HG03175 (cell line): ENCODE measurements around the gene CCDC88C.
"Not testable (repeated sequence)": the region's sequence is repeated elsewhere in the genome, so short reads cannot be mapped to it uniquely, and the experiment has no call there.

ENCODE experiments used
- ATAC-seq: cut with Tn5 transposase; IDR thresholded peaks from one replicate; pipeline ENCODE4 v1.9.1; 2021; ENCODE audit warnings: mild to moderate bottlenecking, moderate library complexity; ENCODE audit not compliant: unreplicated experiment

CCDC88C gene

DNA sequence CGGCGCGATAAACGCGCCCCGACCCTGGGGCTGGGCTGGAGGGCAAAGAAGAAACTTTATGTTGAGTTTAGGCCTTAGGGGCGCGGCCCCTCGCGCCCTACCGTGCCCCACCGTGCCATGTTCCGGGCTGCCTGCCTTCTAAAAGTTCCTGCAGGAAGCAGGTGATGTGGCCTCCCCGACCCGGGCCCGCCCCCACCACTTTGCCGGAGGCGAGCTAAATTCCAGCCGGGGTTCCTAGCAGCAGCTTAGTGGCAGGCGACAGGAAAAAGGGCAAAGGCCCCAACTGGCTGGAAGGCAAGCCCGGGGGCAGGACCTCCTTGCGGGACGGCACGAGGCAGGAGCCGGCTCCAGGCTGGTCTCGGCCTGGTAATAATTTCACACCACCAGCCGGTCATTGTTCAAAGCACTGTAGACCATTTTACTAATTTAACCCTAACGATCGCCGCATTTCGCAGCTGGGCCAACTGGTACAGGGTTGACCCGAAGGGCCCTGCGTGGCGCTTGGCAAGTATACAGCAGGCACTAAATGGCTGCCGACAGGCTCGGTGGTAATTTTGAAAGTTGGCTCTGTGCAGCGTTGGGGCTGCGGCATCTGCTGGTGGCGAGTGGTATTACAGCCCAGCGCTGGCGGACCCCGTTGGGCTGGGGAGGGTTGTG is 895 bp upstream of the CCDC88C start:
- ATAC-seq = no peak

DNA sequence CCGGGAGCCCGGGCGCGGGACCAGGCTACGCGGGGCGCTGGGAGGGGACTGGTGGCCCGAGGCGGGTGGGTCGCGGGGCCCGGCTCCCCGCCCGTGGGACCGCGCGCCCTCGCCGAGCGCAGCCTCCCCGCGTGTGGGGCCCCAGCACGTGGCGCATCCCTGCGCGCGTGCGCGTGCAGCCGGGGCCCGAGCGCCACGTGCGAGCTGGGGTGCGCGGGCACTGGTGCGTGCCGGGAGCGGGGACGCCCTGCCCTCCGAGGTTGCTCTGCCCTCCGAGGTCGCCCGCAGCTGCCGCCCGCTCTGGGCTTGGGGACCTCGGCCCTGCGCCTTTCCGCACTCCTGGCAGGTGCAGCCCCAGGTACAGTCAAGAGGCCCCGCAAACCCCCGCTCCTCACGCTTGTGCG is 365 bp upstream of the CCDC88C start:
- peak; percentile 28 for ATAC-seq

DNA sequence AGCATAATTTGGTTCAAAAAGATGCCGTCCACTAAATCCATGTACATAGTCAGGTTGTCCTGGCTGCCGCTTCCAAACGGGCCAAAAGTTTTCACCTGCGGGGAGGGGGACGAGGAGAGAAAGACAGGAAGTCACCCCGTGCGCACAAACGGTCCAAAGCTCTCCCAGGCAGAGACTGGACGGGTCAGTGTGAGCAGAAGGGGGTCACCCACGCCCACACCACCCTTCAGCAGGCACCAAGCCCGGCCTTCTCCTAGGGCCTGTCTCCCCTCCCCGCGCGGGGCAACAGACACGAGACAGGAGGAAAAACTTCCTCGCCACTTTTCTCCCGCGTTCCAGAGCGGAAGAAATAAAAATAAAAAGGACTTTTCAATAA is 888 bp downstream of the CCDC88C start:
- ATAC-seq = no peak

DNA sequence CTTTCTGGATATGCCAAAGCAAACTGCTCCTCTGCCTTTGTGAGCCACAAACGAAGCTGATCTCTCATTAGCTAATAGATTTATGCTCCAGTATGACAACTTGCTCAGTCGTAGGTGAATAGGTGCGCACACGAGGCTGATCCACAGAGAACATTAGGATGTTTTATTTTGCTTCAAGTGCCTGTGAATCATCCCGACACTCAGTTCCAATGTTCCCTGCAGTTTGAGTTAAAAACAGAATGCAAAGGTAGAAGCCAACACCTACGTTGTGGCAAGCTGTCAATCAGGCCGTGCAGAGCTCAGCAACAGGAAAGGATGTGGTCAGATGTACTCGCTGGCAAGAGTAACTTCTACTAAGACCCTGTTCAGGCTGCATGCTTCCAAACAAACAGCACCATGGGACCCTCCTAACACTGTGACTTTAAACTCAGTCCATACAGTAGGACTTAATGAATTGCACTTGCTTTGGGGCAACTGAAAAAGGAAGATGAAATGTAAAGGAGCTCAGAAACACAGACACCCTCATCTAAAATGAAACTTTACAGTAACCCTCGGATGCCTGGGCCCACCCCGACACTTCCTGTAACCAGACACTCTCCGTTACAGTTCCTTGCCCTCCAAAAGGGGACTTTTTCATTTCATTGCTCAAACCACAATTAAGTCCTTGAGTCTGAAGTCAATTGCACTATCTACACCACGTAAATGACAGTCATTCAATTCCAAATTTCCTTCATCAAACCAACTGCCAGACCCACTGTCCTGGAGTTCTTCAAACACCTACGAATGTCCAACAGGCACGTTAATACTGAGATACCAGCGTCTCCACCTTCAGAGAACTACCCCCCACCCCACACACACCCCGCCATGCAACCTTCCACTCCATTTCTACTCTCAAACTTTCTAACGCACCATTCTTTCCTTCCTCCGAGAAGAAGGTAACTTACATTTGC is 1.6 kb downstream of the CCDC88C start:
- ATAC-seq = peak; percentile 63

DNA sequence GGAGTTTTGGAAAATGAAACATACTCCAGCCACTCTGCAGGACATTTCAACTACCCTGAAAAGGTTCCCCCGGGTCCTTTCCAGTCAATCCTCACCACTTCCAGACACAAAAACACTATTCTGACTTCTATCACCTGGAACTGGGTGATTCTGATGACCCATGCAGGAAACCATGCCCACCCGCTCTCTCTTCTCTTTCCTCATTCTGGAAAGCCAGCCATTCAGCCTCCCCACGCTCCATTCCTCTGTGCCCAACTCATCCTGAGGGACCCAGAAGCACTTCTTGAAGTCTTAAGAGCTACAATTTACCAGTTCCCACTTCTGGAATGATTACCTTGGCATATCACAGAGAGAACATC is 3.2 kb downstream of the CCDC88C start:
- ATAC-seq = no peak

DNA sequence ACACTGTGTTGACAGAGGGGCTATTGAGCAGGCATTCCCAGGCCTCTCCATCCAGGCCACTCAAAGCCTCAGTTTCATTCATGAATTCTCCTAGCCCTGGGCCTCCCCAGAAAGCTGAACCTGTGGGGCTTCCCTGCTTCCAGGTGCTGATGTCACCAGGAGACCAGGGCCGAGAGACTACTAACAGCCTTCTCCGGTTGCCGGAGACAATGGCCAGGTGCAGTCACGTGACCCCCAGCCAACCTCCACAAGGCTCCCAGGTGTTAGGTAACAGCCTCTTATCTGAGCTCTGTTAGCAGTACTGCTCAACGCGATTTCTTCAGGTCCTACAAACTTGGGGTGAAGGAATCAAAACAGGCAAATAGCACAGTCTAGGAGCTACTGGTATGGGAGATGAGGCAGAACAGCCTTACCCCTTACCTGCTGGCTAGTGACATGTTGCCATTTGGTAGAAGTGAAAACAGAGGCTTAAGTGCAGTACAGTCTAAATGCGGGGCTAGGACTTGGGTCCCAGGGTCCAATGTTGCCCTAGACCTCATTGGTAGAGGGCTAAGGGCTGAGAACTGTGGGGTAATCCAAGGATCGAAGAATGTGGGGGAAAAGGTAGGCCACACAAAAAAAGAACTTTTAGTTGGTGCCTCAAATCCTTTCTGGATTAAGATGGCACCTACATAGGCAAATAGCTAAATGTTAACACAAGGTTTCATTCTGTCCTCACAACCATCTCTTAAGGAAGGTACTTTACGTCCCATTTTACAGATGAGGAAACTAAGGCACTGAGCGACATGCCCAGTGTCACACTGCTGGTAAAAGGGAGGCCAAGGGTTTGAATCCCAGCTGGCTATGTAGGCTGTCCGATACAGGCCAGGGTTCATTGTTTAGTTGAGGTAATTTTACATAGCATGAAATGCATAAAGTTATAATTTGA is 3.8 kb downstream of the CCDC88C start:
- ATAC-seq = no peak

DNA sequence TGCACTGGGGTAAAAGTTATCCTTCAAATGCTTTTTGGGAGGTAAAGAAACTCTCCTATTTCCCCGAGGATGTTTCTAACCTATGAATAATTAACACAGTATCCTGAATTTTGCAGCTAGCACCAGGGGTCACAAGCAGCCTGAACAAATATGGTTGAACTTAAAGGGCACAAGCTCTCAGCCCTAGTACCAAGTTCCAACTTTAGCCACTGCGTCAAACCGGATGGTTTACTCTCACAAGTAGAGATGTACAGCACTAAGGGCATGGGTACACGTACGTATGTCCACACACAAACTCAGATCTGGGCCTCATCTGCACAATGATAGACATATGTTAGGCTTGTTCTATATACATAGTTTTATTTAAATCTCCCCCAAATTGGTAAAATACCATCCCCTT is 4.7 kb downstream of the CCDC88C start:
- ATAC-seq = no peak

DNA sequence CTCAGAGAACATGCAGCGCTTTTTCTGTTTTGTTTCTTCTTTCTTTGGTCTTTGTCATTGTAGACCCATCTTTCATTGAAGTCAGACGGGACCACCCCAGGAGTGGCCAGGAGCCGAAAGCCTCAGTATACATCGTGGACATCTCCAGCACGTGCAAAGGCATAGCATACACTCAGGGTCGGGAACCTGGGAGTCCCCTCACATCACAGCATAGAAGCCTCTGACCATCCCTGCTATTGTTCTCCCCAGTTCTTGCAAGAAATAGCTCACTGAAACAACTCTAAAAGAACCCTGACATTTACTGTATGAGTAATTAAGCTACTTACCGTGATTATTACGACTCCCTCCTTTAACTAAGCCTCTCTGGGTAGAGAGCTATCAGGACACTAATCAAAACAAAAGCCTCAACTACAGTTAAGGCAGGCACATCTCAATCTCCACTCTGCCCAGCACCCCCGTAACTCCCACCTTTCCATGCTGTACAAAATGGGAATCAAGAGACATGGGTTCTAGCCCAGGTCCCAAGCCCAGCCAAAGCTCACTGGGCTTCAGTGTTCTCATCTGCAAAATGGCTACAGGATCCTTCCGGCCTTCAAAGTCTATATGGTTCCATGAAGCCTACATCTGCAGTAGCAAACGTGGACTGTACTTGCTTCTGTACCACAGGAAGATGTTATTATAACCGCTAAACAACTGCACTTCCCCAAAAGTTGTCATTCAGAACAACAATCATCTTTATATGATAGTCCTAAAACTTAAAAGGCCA is 6.7 kb downstream of the CCDC88C start:
- no peak for ATAC-seq

DNA sequence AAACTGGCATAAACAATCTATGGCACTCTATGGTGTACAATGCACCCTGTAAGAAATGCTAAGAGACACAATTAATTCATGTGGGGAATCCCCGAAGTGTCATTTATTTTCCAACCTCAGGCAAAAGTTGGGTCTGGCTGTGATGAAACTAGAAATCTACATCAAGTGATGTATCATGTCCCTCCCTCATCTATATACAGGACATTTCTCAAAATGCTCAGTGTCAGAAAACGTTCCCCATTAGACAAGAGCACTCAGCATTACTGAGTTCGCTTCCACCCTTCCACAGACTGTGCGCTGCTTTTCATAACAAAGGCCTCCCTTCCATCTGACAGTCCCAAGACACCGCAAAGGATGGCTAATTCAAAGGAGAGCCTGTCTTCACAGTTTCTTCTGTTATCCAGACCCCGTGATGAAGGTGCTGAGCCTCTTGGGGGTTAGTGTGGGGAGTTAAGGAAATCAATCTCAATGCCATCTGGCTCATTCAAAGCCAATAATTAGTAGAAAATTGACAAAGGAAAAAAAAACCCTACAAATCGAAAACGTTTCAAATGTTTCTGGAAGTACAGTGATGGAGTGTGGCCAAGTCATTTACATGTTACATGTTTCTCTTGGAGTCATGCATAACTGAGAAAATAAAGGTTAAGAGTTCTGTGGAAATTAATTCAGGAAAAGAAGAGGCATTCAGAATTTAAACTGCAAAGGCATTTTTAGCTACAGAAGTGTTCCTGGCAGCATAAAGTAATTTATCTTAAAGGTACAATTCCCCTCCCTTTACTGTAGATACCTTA is 7.5 kb downstream of the CCDC88C start:
- no peak for ATAC-seq

DNA sequence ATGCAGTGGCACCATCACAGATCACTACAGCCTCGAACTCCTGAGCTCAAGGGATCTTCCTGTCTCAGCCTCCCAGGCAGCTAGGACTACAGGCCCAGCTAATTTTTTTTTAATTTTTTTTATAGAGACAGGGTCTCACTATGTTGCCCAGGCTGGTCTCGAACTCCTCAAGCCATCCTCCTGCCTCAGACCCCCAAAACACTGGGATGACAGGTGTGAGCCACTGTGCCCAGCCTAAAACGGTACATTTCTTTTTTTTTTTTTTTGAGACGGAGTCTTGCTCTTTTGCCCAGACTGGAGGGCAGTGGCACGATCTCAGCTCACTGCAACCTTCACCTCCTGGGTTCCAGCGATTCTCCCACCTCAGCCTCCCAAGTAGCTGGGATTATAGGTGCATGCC is 8.4 kb downstream of the CCDC88C start:
- ATAC-seq = not testable (repeated sequence)

DNA sequence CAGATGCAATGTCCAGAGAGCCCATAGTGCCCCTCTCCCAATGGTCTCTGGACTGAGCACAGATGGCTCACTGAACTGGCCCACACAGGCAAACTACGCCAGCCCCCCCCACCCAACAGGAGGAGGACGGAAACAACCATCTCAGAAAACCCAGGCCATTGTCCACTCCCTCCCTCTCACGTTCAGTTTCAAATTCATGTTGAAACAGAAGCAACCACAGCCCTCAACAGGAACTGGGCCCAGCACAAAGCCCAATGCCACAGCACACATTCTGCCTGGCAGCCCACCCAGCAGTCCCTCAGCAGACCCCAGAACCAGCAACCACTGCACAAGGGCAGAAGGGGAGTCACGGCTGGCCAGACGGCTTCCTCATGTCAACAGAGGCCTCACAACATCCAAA is 10.6 kb downstream of the CCDC88C start:
- no peak for ATAC-seq

DNA sequence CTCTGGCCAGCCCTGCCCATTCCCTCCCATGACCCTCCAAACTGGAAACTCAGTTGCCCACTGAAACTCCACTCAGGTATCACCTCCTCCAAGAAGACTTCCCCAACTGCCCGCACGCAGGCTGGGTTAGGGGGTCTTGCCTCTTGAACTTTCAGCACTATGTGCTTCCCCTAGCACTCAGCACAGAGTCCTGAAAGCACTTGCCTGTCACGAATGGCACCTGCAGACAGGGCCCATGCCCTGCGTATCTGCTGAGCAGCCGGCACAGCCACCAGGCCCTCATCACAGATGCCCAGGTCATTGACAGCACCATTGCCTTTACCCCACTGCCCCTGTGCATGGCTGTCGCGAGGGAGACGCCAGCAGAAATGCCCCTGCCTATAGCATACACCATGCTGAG is 11.2 kb downstream of the CCDC88C start:
- ATAC-seq = no peak

DNA sequence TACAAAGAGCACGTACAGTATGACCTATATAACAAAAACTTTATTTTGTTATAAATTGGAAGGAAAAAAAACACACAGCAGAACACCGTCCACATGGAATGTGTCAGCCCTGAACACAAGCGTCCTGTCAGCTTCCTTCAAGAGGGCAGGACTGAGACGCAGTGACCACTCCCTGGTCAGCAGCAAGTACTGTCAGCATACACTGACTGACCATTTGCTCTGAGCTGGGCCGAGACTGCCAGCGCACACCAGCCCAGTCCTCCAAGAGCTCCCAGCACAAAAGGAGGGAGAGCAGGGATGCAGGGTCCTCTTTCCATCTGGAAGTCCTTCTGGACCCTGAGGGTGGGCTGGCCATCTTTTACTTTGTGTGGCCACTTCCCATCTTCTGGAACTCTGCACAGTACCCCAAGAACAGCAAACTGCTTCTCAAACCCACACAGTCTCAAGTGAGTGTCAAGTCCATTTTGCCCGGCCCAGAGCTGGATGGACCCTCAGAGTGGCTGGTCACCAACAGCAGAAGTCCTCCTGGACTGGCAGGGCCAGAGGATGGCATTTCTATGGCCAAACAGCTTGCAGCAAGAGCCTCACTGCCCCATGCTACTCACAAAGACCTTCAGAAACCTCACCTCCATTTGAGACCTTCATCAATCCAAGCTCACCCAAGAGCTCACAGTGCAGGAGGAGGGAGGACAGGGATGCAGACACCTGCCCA is 11.7 kb downstream of the CCDC88C start:
- ATAC-seq = no peak

DNA sequence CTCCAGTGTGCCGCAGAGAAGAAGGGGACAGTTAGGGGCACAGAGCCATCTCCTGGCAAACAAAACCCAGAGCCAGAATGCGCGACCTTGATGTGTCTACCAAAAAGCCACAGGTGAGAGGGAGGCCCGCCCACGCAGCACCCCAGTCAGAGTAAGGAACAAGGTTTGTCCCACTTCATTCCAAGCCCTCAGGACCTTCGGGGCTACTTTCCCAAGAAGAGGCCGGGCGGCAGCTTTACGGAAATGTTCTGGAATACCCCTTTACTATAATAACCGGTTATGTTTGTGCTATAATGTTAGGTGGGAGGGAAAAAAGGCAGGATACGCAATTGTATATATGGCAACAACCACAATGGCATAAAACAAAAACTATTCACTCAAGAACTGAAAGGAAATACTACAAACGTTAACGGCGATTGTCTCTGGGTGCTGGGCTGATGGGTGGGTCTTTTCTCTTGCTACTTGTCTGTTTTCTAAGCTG is 12.3 kb downstream of the CCDC88C start:
- no peak for ATAC-seq

DNA sequence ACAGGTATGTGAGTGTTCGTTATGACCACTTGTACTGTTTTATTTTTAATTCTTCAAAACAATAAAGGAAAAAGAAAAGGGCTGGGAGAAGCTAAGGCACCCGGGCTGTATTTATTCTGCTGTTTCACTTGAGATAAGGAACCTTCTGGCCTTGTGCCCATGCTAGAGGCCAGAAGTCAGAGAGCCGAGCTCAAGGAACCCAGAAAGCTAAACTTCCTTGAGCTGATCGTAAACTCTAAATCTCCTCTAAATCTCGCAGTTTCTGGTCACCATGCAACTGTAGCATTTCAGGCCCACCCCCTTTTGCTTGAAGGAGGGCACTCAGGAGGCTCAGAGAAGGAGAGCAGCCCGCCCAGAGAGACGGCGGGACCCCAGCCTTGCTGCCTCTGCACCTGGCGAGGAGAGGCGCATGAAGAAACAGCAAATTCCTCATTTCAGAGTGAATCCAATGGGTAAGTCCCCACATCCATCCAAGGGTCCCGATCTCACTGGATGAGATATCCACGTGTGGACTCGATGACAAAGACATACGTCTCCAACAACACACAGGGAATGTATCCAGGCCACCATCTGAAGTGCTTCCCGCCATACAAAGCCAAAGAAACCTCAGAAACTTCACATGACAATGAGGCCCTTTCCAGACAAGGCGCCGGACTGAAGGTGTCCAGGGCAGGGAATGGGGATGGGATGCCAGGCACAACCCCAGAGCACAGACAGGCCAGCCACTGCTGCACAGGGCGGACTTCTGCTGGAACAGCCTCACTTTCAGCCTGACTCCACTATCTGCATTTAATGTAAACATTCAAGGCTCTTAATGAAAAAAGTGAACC is 14.6 kb downstream of the CCDC88C start:
- ATAC-seq = no peak

DNA sequence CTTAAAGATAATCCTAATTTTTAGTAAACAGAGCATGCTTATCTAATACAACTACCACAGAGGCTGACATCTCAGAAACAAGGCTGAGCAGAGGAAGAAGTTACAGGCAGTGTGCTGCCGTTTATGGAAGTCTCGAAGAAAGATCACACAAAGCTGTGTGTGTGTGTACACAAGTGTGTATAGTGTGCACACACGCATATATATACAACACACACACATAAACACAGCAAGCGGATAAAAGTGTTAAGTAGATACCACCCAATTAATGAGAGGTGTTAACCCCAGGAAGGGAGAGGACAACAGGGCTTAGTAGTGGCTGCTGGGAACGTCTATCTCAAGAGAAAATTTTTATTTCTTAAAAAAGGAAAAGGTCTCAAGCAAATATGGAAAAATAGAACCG is 15.3 kb downstream of the CCDC88C start:
- ATAC-seq = no peak

DNA sequence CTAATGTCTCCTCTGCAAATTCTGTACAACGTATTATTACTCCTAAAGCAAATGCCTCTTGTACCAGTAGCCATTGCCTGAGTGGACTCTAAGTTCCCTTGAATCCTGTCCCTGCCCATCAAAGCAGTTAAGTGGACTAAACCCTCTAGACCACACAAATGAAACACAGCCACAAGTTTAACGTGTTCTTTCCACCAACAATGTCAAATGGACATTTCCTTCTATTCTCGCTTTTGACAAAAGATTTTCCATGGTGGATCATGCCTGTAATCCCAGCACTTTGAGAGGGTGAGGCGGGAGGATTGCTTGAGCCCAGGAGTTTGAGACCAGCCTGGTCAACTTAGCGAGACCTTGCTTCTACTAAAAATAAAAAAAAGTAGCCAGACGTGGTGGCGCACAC is 15.9 kb downstream of the CCDC88C start:
- ATAC-seq = no peak

DNA sequence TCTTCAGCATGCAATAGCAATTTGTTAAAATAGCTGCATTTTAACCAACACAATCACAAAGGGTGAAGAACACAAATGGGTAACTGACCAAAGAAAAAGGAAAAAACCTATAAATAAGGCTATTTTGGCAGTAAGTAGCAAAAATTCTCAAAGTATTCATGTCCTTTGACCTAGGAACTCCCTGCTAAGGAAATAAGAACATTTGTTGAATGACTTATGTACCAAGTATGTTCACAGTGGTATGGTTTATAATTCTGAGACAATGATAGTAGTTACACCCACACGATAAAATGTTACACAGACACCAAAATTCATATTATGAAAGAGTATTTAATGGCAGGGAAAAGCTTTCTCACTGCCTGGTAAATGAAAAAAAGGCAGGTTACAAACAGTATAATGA is 16.9 kb downstream of the CCDC88C start:
- no peak for ATAC-seq
